KMS-11 (cell line): Measurements from ENCODE around the gene MTX3.

Source experiments
- H2AFZ ChIP-seq: fragments of 200-600 bp; sonication (generic); 2 replicates; pipeline ENCODE4 v1.6.1; 2016; ENCODE audit warnings: antibody characterized with exemption, mixed run types, low read depth
- H3K27ac ChIP-seq: fragments of 200-600 bp; sonication (generic); 2 replicates; pipeline ENCODE4 v1.6.1; 2016; ENCODE audit warnings: mild to moderate bottlenecking, mixed run types
- H3K27me3 ChIP-seq: fragments of 200-600 bp; sonication (generic); 2 replicates; pipeline ENCODE4 v1.6.1; 2017; ENCODE audit warnings: mild to moderate bottlenecking, low read depth, mixed run types, moderate library complexity; ENCODE audit not compliant: insufficient read depth
- H3K36me3 ChIP-seq: fragments of 200-600 bp; sonication (generic); 2 replicates; pipeline ENCODE4 v1.6.1; 2017; ENCODE audit warnings: mild to moderate bottlenecking, mixed run types; ENCODE audit not compliant: insufficient read depth
- H3K4me1 ChIP-seq: fragments of 200-600 bp; sonication (generic); 2 replicates; pipeline ENCODE4 v1.6.1; 2016; ENCODE audit warnings: mild to moderate bottlenecking, low read depth, mixed run types; ENCODE audit not compliant: poor library complexity, severe bottlenecking
- H3K4me2 ChIP-seq: fragments of 200-600 bp; sonication (generic); 2 replicates; pipeline ENCODE4 v1.7.0; 2016; ENCODE audit warnings: mild to moderate bottlenecking, mixed run types
- H3K4me3 ChIP-seq: fragments of 200-600 bp; sonication (generic); IDR thresholded peaks from 2 replicates; pipeline ENCODE4 v1.6.1; 2017; ENCODE audit warnings: low read depth, low read length, mixed read lengths; ENCODE audit not compliant: insufficient read depth
- H3K79me2 ChIP-seq: fragments of 200-600 bp; sonication (generic); 2 replicates; pipeline ENCODE4 v1.6.1; 2016; ENCODE audit warnings: low read depth, mixed run types; ENCODE audit not compliant: insufficient read depth
- H3K9ac ChIP-seq: fragments of 200-600 bp; sonication (generic); 2 replicates; pipeline ENCODE4 v1.6.1; 2016; ENCODE audit warnings: mild to moderate bottlenecking, mixed run types
- H4K20me1 ChIP-seq: fragments of 200-600 bp; sonication (generic); 2 replicates; pipeline ENCODE4 v1.6.1; 2016; ENCODE audit warnings: mild to moderate bottlenecking, mixed run types; ENCODE audit not compliant: insufficient read depth
- TF ChIP-seq, protein P1 (sequence below): fragments of 200-600 bp; sonication (generic); conservative IDR thresholded peaks from 2 replicates; pipeline ENCODE4 v1.6.1; 2017; ENCODE audit warnings: low read depth, mild to moderate bottlenecking, antibody characterized with exemption, low read length, moderate library complexity, mixed read lengths

MTX3 gene

DNA sequence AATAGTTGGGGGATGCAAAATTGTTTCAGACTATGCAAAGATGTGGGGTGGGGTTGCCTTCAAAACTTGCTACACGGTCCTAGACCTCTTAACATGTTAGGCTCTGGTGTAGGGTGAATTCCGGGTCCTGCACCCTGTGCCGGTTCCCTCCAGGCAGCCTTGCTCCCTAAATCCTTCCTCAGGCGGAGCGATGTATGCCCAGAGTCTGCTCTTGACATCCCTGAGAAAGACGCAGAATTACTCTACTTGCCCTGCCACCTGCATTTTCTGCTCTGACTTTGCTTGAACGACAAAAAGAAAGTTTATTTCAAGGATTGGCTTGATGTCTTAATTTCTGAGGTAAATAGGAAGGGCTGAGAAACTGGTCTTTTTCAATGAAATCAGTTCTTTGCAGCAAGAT is 44.8 kb upstream of the MTX3 start:
- Histone ChIP-seq H3K27ac (no peak overlapping the region), H3K4me1 (no peaks in the 10 kb centered on the region), H3K4me2 (no peak overlapping the region), H3K9ac (no peak overlapping the region), H3K79me2 (no peaks in the 10 kb centered on the region), H3K4me3 (no peak overlapping the region), H3K27me3 (no peaks in the 10 kb centered on the region), H3K36me3 (no peaks in the 10 kb centered on the region), H4K20me1 (no peaks in the 10 kb centered on the region), H2AFZ (no peak overlapping the region)
- TF ChIP-seq, protein P1, sequence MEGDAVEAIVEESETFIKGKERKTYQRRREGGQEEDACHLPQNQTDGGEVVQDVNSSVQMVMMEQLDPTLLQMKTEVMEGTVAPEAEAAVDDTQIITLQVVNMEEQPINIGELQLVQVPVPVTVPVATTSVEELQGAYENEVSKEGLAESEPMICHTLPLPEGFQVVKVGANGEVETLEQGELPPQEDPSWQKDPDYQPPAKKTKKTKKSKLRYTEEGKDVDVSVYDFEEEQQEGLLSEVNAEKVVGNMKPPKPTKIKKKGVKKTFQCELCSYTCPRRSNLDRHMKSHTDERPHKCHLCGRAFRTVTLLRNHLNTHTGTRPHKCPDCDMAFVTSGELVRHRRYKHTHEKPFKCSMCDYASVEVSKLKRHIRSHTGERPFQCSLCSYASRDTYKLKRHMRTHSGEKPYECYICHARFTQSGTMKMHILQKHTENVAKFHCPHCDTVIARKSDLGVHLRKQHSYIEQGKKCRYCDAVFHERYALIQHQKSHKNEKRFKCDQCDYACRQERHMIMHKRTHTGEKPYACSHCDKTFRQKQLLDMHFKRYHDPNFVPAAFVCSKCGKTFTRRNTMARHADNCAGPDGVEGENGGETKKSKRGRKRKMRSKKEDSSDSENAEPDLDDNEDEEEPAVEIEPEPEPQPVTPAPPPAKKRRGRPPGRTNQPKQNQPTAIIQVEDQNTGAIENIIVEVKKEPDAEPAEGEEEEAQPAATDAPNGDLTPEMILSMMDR, result no peak

DNA sequence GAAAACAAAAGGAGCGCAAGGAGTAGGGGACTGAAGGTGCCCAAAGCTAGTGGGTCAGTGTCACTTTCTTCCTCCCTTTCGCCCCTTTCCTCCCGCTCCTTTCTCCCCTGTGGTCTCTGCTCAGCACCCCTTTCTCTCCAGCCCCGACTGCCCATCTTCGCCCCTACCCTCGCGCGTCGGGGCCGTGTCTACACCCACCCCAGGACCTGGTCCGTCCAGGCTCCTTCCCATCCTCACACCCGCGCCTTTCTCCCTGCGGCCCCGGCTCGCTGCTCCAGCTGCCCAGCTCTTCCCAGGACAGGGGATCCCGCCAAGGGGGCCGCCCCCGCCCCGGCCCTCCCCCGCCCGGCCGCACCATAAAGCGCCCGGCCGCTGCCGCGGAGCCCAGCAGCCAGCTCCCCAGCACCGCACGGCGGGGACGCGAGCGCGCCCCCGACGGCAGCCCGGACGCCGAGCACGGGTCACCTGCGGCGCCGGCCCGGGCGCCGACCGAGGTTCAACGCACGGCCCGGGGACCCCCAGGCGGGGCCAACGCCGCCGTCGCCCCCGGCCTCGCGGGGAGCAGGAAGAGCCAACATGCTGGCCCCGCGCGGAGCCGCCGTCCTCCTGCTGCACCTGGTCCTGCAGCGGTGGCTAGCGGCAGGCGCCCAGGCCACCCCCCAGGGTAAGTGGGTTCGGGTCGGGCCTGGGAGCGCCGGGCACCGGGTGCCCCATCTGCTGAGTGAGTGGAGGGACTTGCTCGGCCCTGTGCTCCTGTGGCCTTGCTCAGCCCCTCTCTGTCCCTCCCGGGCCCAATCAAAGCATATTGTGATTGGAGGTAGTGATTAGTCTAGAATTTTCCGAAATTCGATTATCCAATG is 44.1 kb upstream of the MTX3 start, which contains the start of gene THBS4:
TSS of gene THBS4 (plus strand) at position 387 of the 860 bp plus-strand sequence. CDS start at position 577, 190 bp downstream.
- Histone ChIP-seq H3K79me2 (no peaks in the 10 kb centered on the region), H3K27ac (no peak within 1 kb of the TSS), H3K27me3 (no peaks in the 10 kb centered on the region), H3K9ac (no peak within 1 kb of the TSS), H3K4me2 (no peak within 1 kb of the TSS), H3K36me3 (no peaks in the 10 kb centered on the region), H3K4me1 (no peaks in the 10 kb centered on the region), H3K4me3 (no peak within 1 kb of the TSS), H2AFZ (no peak within 1 kb of the TSS), H4K20me1 (no peaks in the 10 kb centered on the region)
- TF ChIP-seq, protein P1, result no peak

GRCh38 chr5:80034559-80034958 is 43.5 kb upstream of the MTX3 start:
- no peaks in the 10 kb centered on the region for H3K36me3 ChIP-seq
- no peaks in the 10 kb centered on the region for H3K27me3 ChIP-seq
- H4K20me1 ChIP-seq, result no peaks in the 10 kb centered on the region
- no peaks in the 10 kb centered on the region for H3K79me2 ChIP-seq
- no peak overlapping the region for H3K4me3 ChIP-seq
- TF ChIP-seq, protein P1, result no peak
- H3K4me1 ChIP-seq, result no peaks in the 10 kb centered on the region
- no peak overlapping the region for H3K9ac ChIP-seq
- no peak overlapping the region for H3K4me2 ChIP-seq
- no peak overlapping the region for H2AFZ ChIP-seq
- no peak overlapping the region for H3K27ac ChIP-seq

GRCh38 chr5:80033513-80033912 is 42.5 kb upstream of the MTX3 start:
- TF ChIP-seq, protein P1, result no peak
- H3K4me1 ChIP-seq, result no peaks in the 10 kb centered on the region
- no peaks in the 10 kb centered on the region for H4K20me1 ChIP-seq
- no peaks in the 10 kb centered on the region for H3K27me3 ChIP-seq
- H3K4me2 ChIP-seq, result no peak overlapping the region
- no peak overlapping the region for H2AFZ ChIP-seq
- no peak overlapping the region for H3K9ac ChIP-seq
- no peak overlapping the region for H3K27ac ChIP-seq
- H3K79me2 ChIP-seq, result no peaks in the 10 kb centered on the region
- no peaks in the 10 kb centered on the region for H3K36me3 ChIP-seq
- H3K4me3 ChIP-seq, result no peak overlapping the region
